Activated T-cell treated with anti-CD3 and anti-CD28 coated beads, Interleukin-2, amount 50 U/mL, for 48 hours (primary cell): ENCODE measurements around the gene SNRNP25.
A peak's percentile ranks its signal among the peaks of the same experiment; 100 is the strongest.

Source experiments
- DNase-seq, 2 experiments: peaks; one replicate each; pipeline ENCODE4 v3.0.0-alpha.2; 2020

The SNRNP25 gene

DNA sequence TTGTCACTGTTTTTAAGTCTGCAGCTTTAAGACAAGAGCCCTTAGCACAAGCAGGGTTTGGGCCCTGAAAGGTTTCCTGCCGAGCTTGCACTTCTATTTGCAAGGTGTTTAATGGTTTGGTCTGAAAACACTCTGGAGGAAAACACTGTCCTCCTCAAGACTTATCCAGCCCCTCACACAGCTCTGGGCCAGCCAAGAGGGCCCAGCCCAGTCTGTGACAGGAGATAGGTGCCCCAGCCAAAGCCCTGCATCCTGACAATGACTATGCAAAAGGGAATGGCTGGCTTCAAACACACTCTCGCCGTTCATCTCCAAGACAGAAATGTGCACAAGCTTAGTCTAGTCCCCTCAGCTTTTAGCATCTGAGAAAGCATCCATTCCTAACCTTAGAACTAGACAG lies 51.3 kb downstream of the SNRNP25 start:
- DNase-seq = no peak

DNA sequence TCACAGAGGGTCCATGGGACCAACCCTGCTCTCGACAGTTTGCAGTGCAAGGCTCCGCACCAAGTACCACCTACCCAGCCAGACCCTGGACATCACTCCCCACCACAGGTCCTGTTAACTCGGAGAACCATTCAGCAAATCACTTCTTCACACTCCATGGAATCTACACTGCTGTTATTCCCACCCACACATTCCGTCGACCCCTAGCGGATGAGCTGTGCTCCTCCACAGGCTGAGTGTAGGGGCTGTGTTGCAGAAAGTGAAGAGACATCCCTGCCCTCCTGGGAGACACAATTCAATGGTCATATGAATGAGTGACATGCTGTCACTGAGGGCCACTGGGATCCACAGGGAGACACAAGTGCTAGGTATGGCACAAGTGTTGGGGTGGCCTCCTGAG lies 51.9 kb downstream of the SNRNP25 start:
- no peak for DNase-seq

DNA sequence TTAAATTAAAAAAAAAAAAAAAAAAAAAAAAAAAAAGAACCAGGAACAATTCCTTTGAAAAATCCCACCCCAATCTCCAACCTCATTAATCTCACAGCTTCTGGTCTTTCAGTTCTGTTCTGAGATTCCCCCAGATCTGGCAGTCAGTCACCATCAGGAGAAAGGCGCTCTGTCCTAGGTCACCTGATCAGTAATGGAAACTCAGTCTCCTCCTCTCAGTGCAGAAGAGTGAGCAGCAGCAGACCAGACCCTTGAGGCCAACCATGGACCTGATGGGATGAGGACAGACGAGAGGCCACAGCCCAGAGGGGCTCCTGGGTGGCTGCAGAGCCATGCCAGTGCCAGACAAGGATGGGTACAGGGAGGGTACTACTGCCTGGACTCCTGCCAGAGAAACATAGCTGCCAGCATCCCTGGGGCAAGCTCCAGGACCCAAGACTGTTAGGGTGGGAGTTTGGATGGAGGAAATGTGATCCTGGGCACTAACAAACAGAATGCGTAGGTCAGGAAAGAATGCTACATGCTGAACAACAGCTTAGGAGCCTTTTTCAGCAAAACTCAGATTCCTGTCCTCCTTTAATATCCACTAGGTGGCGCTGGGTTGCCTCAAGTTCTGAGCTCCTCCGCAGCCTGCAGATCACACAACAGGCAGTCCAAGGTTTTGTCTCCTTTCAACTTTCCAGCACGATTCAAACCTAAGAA lies 53.1 kb downstream of the SNRNP25 start:
- peak; percentile 38 to 54 for DNase-seq
